C4-2B (cell line): ENCODE measurements around the gene MAN1A1.
"Not testable (repeated sequence)": the region's sequence is repeated elsewhere in the genome, so short reads cannot be mapped to it uniquely, and the experiment has no call there.

Experiments used
- H3K27ac ChIP-seq: fragments of 450-650 bp; 2 replicates; pipeline ENCODE4 v1.5.1; 2017
- ZFX ChIP-seq: fragments of 450-650 bp; IDR thresholded peaks from 2 replicates; pipeline ENCODE4 v1.6.1; 2017
- TF ChIP-seq, protein P1 (sequence below): fragments of 450-650 bp; conservative IDR thresholded peaks from 2 replicates; pipeline ENCODE4 v1.5.1; 2017; ENCODE audit warnings: mild to moderate bottlenecking

Gene MAN1A1

GRCh38 chr6:119170447-119171087, 179.0 kb downstream of the MAN1A1 start:
- H3K27ac ChIP-seq: no peak overlapping the region
- TF ChIP-seq, protein P1, sequence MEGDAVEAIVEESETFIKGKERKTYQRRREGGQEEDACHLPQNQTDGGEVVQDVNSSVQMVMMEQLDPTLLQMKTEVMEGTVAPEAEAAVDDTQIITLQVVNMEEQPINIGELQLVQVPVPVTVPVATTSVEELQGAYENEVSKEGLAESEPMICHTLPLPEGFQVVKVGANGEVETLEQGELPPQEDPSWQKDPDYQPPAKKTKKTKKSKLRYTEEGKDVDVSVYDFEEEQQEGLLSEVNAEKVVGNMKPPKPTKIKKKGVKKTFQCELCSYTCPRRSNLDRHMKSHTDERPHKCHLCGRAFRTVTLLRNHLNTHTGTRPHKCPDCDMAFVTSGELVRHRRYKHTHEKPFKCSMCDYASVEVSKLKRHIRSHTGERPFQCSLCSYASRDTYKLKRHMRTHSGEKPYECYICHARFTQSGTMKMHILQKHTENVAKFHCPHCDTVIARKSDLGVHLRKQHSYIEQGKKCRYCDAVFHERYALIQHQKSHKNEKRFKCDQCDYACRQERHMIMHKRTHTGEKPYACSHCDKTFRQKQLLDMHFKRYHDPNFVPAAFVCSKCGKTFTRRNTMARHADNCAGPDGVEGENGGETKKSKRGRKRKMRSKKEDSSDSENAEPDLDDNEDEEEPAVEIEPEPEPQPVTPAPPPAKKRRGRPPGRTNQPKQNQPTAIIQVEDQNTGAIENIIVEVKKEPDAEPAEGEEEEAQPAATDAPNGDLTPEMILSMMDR: no peak
- no peak for TF ChIP-seq ZFX

DNA sequence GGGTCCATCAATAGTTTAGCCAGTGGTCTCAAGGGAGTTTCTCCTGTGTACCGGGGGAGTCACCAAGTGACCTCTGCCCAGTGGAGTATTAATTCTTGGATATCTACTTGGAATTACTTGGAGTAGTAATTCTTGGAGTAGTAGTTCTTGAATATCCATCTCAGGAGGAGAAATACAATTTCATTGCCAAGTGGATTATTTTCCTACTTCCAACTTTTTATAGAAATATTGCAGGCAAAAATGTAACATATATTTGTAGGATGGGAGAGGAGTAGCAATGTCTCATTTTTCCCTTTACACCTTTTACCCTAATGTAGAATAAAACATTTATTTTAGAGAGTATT, 179.5 kb downstream of the MAN1A1 start:
- TF ChIP-seq, protein P1: no peak
- TF ChIP-seq ZFX: no peak
- H3K27ac ChIP-seq: no peak overlapping the region

DNA sequence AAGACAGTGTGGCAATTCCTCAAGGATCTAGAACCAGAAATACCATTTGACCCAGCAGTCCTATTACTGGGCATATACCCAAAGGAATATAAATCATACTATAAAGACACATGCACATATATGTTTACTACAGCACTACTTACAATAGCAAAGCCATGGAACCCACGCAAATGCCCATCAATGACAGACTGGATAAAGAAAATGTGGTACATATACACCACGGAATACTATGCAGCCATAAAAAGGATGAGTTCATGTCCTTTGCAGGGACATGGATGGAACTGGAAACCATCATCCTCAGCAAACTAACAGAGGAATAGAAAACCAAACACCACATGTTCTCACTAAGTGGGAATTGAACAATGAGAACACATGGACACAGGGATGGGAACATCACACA, 180.2 kb downstream of the MAN1A1 start:
- not testable (repeated sequence) for H3K27ac ChIP-seq

DNA sequence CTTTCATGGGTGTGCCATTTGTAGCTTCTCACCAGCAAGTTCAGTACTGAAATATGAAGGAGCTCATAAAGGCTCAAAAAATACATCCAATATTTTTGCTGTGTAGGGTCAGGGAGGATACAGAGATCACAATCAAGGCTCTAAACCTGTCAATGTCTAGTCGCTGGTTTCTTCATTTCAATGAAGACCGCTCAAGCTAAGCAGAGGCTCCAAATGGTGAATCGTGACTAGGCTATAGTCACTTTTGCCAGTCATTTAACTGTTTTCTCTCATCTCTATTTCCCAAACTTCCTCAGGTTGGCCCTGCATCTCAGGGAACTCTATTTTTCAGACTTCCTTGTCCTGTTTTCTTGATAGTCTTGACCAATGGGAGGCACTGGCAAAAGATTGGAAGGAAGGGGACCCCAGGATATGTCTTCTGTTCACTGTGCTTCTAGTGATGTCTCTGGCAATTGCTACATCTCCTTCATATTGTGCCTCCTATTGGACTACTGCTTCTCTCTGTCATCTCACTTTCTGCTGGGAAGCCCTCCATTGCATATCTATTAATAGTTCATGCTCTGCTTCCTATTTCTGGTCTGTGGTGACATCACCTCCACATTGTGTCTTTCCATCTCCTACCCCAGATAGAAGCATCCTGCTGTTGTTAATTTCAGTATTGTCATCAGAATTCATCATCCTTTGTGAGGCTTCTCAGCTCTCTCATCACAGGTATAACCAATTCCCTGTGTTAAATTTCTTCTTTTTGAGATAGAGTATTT, 183.4 kb downstream of the MAN1A1 start:
- H3K27ac ChIP-seq: no peak overlapping the region
- TF ChIP-seq ZFX: no peak
- TF ChIP-seq, protein P1: no peak

DNA sequence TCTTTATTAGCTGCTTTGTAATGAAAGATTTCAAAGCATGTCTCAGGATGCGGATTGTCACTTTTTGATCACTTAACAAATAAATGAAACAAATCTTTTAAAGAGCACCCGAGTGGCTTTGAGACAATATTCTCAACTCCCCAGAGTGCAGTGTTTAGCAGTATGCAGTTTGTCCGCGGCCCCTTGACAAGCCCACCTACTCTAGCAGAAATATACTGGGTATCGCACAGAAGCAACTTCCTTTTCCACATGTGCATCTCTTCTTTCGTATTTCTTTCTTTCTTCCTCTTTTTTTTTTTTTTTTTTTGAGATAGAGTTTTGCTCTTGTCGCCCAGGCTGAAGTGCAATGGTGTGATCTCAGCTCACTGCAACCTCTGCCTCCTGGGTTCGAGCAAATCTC, 186.6 kb downstream of the MAN1A1 start:
- TF ChIP-seq ZFX: no peak
- TF ChIP-seq, protein P1: no peak
- H3K27ac ChIP-seq: no peak overlapping the region

GRCh38 chr6:119162134-119162775, 187.3 kb downstream of the MAN1A1 start:
- TF ChIP-seq, protein P1: no peak
- TF ChIP-seq ZFX: no peak
- no peak overlapping the region for H3K27ac ChIP-seq

GRCh38 chr6:119161438-119161837, 188.1 kb downstream of the MAN1A1 start:
- no peak for TF ChIP-seq ZFX
- TF ChIP-seq, protein P1: no peak
- H3K27ac ChIP-seq: no peak overlapping the region
